Tibial nerve (tissue), 4 donors: Measurements from ENCODE around the gene ALPL. TPM values are rescaled to one million over a fixed set of nuclear protein-coding genes. Genes with fewer than 3 reads are reported as not detected.
"Not testable (repeated sequence)": the region's sequence is repeated elsewhere in the genome, so short reads cannot be mapped to it uniquely, and the experiment has no call there.

Source experiments
- DNase-seq, 2 donors: peaks; one replicate each; pipeline ENCODE4 v3.0.0-alpha.2; 2019; ENCODE audit warnings: low spot score in 2 of 2
- H3K27ac ChIP-seq, 4 donors: fragments of 200-600 bp; sonication (generic) in 3 of 4; one replicate each; pipeline ENCODE4 v1.5.1; 2017 to 2019; ENCODE audit warnings: mild to moderate bottlenecking in 1 of 4
- H3K27me3 ChIP-seq, 2 donors: fragments of 200-600 bp; sonication (generic) in 1 of 2; one replicate each; pipeline versions ENCODE4 v1.5.1 to v1.6.0; 2017 to 2019
- H3K36me3 ChIP-seq, 3 donors: fragments of 200-600 bp; sonication (generic); one replicate each; pipeline ENCODE4 v1.5.1; 2018 to 2019
- H3K4me1 ChIP-seq, 4 donors: fragments of 200-600 bp; sonication (generic) in 3 of 4; one replicate each; pipeline ENCODE4 v1.5.1; 2017 to 2019
- H3K4me3 ChIP-seq, 4 donors: fragments of 200-600 bp; sonication (generic) in 3 of 4; one replicate each; pipeline ENCODE4 v1.5.1; 2017 to 2019; ENCODE audit warnings: mild to moderate bottlenecking in 1 of 4, moderate library complexity in 1 of 4
- H3K9me3 ChIP-seq, 4 donors: fragments of 200-600 bp; sonication (generic) in 3 of 4; one replicate each; pipeline ENCODE4 v1.5.1; 2017 to 2019
- CTCF ChIP-seq, 5 experiments: fragments of 200-600 bp in 3 of 5; fragments of 450-650 bp in 2 of 5; sonication (generic) in 3 of 5; IDR thresholded peaks; one replicate each; pipeline ENCODE4 v1.5.1; 2016 to 2019; ENCODE audit warnings: antibody characterized with exemption in 5 of 5, mild to moderate bottlenecking in 3 of 5, moderate library complexity in 2 of 5
- EP300 ChIP-seq, 2 donors: sonication (generic); formaldehyde crosslinking; IDR thresholded peaks; one replicate each; pipeline ENCODE4 v1.6.1; 2017; ENCODE audit warnings: antibody characterized with exemption in 2 of 2, mild to moderate bottlenecking in 1 of 2
- POLR2A ChIP-seq, 2 donors: fragments of 450-650 bp; IDR thresholded peaks; one replicate each; pipeline ENCODE4 v1.6.1; 2017; ENCODE audit warnings: antibody characterized with exemption in 2 of 2, mild to moderate bottlenecking in 2 of 2, moderate library complexity in 2 of 2
- WGBS, 2 donors: methylation state at CpG; one replicate each; pipeline ENCODE4 v1.1.5; 2018; 5-methylcytosine and 5-hydroxymethylcytosine counted together
- total RNA-seq, 4 donors: library from RNA; depleted of rRNA; stranded (reverse); fragments of >200 nt; gene quantifications; one replicate each; pipeline ENCODE4 v1.1.0, GENCODE V29; 2016

Gene ALPL
- total RNA-seq, 4 donors from 2014 or later, result 3.9 to 19.2 (median 7.5) TPM

- Histone ChIP-seq H3K36me3 (no peaks in the 10 kb centered on the region), H3K27ac (no peak overlapping the region), H3K4me1 (no peaks in the 10 kb centered on the region), H3K9me3 (no peaks in the 10 kb centered on the region), H3K27me3 (no peaks in the 10 kb centered on the region), H3K4me3 (no peak overlapping the region)
- WGBS, 2 donors, result 88 to 89% methylated on average over 16 of the region's 16 CpGs
- DNase-seq, result no peak
- TF ChIP-seq EP300 (IDR thresholded peaks at IDR 0.05) (no peak), POLR2A (IDR thresholded peaks at IDR 0.05) (no peak), CTCF (IDR thresholded peaks at IDR 0.05) (no peak)
Observed at GRCh38 chr1:21518774-21519455, 9.7 kb downstream of the ALPL start.

GRCh38 chr1:21519486-21520070 is 10.4 kb downstream of the ALPL start:
- 85 to 90% methylated on average over 11 of the region's 11 CpGs for WGBS, 2 donors
- not testable (repeated sequence) for H3K4me3 ChIP-seq, H3K4me1 ChIP-seq, H3K27me3 ChIP-seq, H3K9me3 ChIP-seq, DNase-seq, H3K27ac ChIP-seq, H3K36me3 ChIP-seq

- Histone ChIP-seq H3K36me3 (no peaks in the 10 kb centered on the region), H3K27me3 (no peaks in the 10 kb centered on the region), H3K4me3 (no peak overlapping the region), H3K27ac (no peak overlapping the region), H3K4me1 (peaks cover 0 to 10% (median 8%) of the 10 kb centered on the region in 4 donors), H3K9me3 (no peaks in the 10 kb centered on the region)
- no peak for TF ChIP-seq POLR2A (IDR thresholded peaks at IDR 0.05)
- TF ChIP-seq CTCF (IDR thresholded peaks at IDR 0.05), result no peak
- TF ChIP-seq EP300 (IDR thresholded peaks at IDR 0.05), result no peak
- no peak for DNase-seq
- WGBS, 2 donors, result 80 to 81% methylated on average over 16 of the region's 16 CpGs
Observed at GRCh38 chr1:21520899-21521716, 11.9 kb downstream of the ALPL start.

- Histone ChIP-seq H3K27ac (no peak overlapping the region), H3K27me3 (no peaks in the 10 kb centered on the region), H3K36me3 (no peaks in the 10 kb centered on the region), H3K4me1 (peaks cover 0 to 10% (median 8%) of the 10 kb centered on the region in 4 donors), H3K9me3 (no peaks in the 10 kb centered on the region), H3K4me3 (no peak overlapping the region)
- 93 to 97% methylated on average over 4 of the region's 4 CpGs for WGBS, 2 donors
- TF ChIP-seq CTCF (IDR thresholded peaks at IDR 0.05) (no peak), EP300 (IDR thresholded peaks at IDR 0.05) (no peak), POLR2A (IDR thresholded peaks at IDR 0.05) (no peak)
- no peak for DNase-seq
Observed at GRCh38 chr1:21521717-21522060, 12.5 kb downstream of the ALPL start.

- H3K27ac ChIP-seq, result no peak overlapping the region
- TF ChIP-seq CTCF (IDR thresholded peaks at IDR 0.05) (no peak), POLR2A (IDR thresholded peaks at IDR 0.05) (no peak), EP300 (IDR thresholded peaks at IDR 0.05) (no peak)
- H3K4me3 ChIP-seq, result no peak overlapping the region
- H3K27me3 ChIP-seq, result no peaks in the 10 kb centered on the region
- WGBS, 2 donors, result 80 to 81% methylated on average over 11 of the region's 11 CpGs
- H3K4me1 ChIP-seq, result peaks cover 0 to 10% (median 8%) of the 10 kb centered on the region in 4 donors
- DNase-seq, result no peak
- H3K36me3 ChIP-seq, result no peaks in the 10 kb centered on the region
- no peaks in the 10 kb centered on the region for H3K9me3 ChIP-seq
Observed at GRCh38 chr1:21522525-21523038, 13.4 kb downstream of the ALPL start.
